Upper lobe of left lung (tissue), 4 donors: ENCODE results near the gene PPTC7.

ENCODE experiments used
- EP300 ChIP-seq, 4 donors: sonication (generic); formaldehyde crosslinking; IDR thresholded peaks; one replicate each; pipeline ENCODE4 v1.5.1; 2017; ENCODE audit warnings: antibody characterized with exemption in 4 of 4, control low read depth in 2 of 4
- POLR2AphosphoS5 ChIP-seq, 2 donors: sonication (generic); formaldehyde crosslinking; IDR thresholded peaks; one replicate each; pipeline ENCODE4 v1.5.1; 2017; ENCODE audit warnings: antibody characterized with exemption in 2 of 2
- TF ChIP-seq, protein P1 (sequence below), 6 experiments: fragments of 450-650 bp in 4 of 6; fragments of 200-600 bp in 2 of 6; sonication (generic) in 2 of 6; IDR thresholded peaks; one replicate each; pipeline ENCODE4 v1.5.1; 2016 to 2019; ENCODE audit warnings: antibody characterized with exemption in 6 of 6

DNA sequence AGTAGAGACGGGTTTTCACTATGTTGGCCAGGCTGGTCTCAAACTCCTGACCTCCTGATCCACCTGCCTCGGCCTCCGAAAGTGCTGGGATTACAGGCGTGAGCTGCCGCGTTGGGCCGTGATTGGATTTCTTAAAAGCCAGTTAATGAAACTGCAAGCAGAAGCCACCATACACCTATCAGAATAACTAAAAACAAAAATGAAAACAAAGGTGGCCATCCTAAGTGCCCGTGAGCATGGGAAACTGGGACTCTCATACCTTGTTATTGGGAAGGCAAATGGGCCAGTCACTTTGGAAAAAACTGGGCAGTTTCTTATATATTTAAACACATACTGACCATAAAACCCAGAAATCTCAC, 23.1 kb upstream of the PPTC7 start:
- TF ChIP-seq, protein P1, sequence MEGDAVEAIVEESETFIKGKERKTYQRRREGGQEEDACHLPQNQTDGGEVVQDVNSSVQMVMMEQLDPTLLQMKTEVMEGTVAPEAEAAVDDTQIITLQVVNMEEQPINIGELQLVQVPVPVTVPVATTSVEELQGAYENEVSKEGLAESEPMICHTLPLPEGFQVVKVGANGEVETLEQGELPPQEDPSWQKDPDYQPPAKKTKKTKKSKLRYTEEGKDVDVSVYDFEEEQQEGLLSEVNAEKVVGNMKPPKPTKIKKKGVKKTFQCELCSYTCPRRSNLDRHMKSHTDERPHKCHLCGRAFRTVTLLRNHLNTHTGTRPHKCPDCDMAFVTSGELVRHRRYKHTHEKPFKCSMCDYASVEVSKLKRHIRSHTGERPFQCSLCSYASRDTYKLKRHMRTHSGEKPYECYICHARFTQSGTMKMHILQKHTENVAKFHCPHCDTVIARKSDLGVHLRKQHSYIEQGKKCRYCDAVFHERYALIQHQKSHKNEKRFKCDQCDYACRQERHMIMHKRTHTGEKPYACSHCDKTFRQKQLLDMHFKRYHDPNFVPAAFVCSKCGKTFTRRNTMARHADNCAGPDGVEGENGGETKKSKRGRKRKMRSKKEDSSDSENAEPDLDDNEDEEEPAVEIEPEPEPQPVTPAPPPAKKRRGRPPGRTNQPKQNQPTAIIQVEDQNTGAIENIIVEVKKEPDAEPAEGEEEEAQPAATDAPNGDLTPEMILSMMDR (IDR thresholded peaks at IDR 0.05), result no peak
- TF ChIP-seq EP300 (IDR thresholded peaks at IDR 0.05) (no peak), POLR2AphosphoS5 (IDR thresholded peaks at IDR 0.05) (no peak)
